Vagina (tissue), 2 donors: Measurements from ENCODE around the gene CXCL9. TPM values are rescaled to one million over a fixed set of nuclear protein-coding genes. Genes with fewer than 3 reads are reported as not detected.

Source experiments
- DNase-seq, 2 donors: peaks; one replicate each; pipeline ENCODE4 v3.0.0-alpha.2; 2017; ENCODE audit errors: extremely low spot score in 2 of 2
- H3K27ac ChIP-seq: fragments of 200-600 bp; sonication (generic); one replicate; pipeline ENCODE4 v1.5.1; 2019
- H3K27me3 ChIP-seq: fragments of 200-600 bp; sonication (generic); one replicate; pipeline ENCODE4 v1.5.1; 2019
- H3K36me3 ChIP-seq, 2 donors: fragments of 200-600 bp; sonication (generic); one replicate each; pipeline ENCODE4 v1.5.1; 2017 to 2019
- H3K4me1 ChIP-seq: fragments of 200-600 bp; sonication (generic); one replicate; pipeline ENCODE4 v1.5.1; 2019
- H3K4me3 ChIP-seq, 2 donors: fragments of 200-600 bp; sonication (generic); 1 replicate in 1 of 2; 2 replicates in 1 of 2; pipeline ENCODE4 v1.5.1; 2016 to 2019
- H3K9me3 ChIP-seq: fragments of 200-600 bp; sonication (generic); one replicate; pipeline ENCODE4 v1.5.1; 2019
- POLR2A ChIP-seq, 2 donors: fragments of 450-650 bp; IDR thresholded peaks; one replicate each; pipeline ENCODE4 v1.6.1; 2017; ENCODE audit warnings: antibody characterized with exemption in 2 of 2, mild to moderate bottlenecking in 2 of 2, moderate library complexity in 2 of 2
- POLR2AphosphoS5 ChIP-seq, 2 donors: sonication (generic); formaldehyde crosslinking; IDR thresholded peaks; one replicate each; pipeline ENCODE4 v1.9.0; 2017; ENCODE audit warnings: antibody characterized with exemption in 2 of 2, mild to moderate bottlenecking in 2 of 2, low read depth in 1 of 2; ENCODE audit not compliant: insufficient read depth in 1 of 2
- intact Hi-C: fragments of 100-400 bp; cut with DNase I; formaldehyde crosslinking; loops from one replicate; pipeline ENCODE4 v1.15.1; 2023
- total RNA-seq: library from RNA; depleted of rRNA; stranded (reverse); fragments of >200 nt; gene quantifications from one replicate; pipeline ENCODE4 v1.2.3, GENCODE V29; 2016
- TF ChIP-seq, protein P1 (sequence below), 3 experiments: fragments of 450-650 bp in 2 of 3; fragments of 200-600 bp in 1 of 3; sonication (generic) in 1 of 3; IDR thresholded peaks; one replicate each; pipeline ENCODE4 v1.5.1; 2017 to 2019; ENCODE audit warnings: antibody characterized with exemption in 3 of 3, mild to moderate bottlenecking in 2 of 3, moderate library complexity in 2 of 3

CXCL9 gene
- total RNA-seq, 1 donor from 2014 or later, result 0.74 TPM

- no peak overlapping the region for H3K4me3 ChIP-seq
- TF ChIP-seq POLR2AphosphoS5 (IDR thresholded peaks at IDR 0.05; ENCODE audit: insufficient read depth in 1 of 2, low read depth in 1 of 2), result no peak
- TF ChIP-seq, protein P1, sequence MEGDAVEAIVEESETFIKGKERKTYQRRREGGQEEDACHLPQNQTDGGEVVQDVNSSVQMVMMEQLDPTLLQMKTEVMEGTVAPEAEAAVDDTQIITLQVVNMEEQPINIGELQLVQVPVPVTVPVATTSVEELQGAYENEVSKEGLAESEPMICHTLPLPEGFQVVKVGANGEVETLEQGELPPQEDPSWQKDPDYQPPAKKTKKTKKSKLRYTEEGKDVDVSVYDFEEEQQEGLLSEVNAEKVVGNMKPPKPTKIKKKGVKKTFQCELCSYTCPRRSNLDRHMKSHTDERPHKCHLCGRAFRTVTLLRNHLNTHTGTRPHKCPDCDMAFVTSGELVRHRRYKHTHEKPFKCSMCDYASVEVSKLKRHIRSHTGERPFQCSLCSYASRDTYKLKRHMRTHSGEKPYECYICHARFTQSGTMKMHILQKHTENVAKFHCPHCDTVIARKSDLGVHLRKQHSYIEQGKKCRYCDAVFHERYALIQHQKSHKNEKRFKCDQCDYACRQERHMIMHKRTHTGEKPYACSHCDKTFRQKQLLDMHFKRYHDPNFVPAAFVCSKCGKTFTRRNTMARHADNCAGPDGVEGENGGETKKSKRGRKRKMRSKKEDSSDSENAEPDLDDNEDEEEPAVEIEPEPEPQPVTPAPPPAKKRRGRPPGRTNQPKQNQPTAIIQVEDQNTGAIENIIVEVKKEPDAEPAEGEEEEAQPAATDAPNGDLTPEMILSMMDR (IDR thresholded peaks at IDR 0.05), result no peak
- no peak for TF ChIP-seq POLR2A (IDR thresholded peaks at IDR 0.05)
- H3K9me3 ChIP-seq, result no peaks in the 10 kb centered on the region
- no peak for DNase-seq
- no peak overlapping the region for H3K27ac ChIP-seq
- no peaks in the 10 kb centered on the region for H3K27me3 ChIP-seq
- intact Hi-C loops, result no loop called here
- H3K4me1 ChIP-seq, result peaks cover 6% of the 10 kb centered on the region
- no peaks in the 10 kb centered on the region for H3K36me3 ChIP-seq
Measured at GRCh38 chr4:76017056-76017686, 9.9 kb upstream of the CXCL9 start.

DNA sequence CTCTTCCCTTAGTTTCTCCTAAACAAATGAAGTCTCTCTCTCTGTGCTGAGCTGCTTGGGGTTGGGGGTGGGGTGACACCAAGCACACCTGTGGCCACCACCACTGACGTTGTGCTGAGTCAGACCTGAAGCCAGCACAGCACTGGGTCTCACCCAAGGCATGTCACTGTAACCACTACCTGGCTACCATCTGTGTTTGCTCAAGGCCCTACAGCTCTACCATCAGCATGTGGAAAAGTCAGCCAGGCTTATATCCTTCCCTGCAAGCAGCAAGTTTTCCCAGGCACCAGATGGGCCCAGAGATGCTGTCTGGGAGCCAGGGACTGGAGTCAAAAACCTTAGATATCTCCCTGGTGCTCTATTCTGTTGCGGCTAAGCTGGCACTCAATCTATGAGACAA is 9.1 kb upstream of the CXCL9 start:
- intact Hi-C loops, result no loop called here
- no peak for DNase-seq
- no peaks in the 10 kb centered on the region for H3K9me3 ChIP-seq
- no peak overlapping the region for H3K4me3 ChIP-seq
- no peak overlapping the region for H3K27ac ChIP-seq
- no peaks in the 10 kb centered on the region for H3K36me3 ChIP-seq
- TF ChIP-seq POLR2AphosphoS5 (IDR thresholded peaks at IDR 0.05; ENCODE audit: insufficient read depth in 1 of 2, low read depth in 1 of 2) (no peak), POLR2A (IDR thresholded peaks at IDR 0.05) (no peak)
- TF ChIP-seq, protein P1 (IDR thresholded peaks at IDR 0.05), result no peak
- no peaks in the 10 kb centered on the region for H3K27me3 ChIP-seq
- H3K4me1 ChIP-seq, result peaks cover 13% of the 10 kb centered on the region

DNA sequence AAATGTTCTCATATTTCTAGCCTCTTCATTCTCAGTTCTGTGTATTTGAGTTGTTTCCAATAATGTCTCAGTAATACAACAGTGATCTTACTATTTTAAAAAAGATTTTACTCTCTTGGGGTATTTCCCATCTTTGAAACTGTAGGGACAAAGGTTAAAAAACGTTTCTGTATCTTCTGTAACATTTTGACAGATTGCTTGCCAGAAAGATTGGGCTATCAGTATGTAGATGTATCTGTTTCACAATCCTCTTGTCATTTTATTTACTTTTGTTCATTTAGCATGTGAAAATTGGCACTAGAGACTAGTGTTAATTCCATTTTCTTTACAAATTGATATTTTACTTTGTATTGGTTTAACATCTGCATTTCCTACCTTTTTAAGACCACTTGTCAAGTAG is 6.2 kb upstream of the CXCL9 start:
- TF ChIP-seq POLR2AphosphoS5 (IDR thresholded peaks at IDR 0.05; ENCODE audit: insufficient read depth in 1 of 2, low read depth in 1 of 2) (no peak), POLR2A (IDR thresholded peaks at IDR 0.05) (no peak)
- TF ChIP-seq, protein P1 (IDR thresholded peaks at IDR 0.05), result no peak
- no peak overlapping the region for H3K27ac ChIP-seq
- H3K36me3 ChIP-seq, result no peaks in the 10 kb centered on the region
- H3K27me3 ChIP-seq, result no peaks in the 10 kb centered on the region
- no peaks in the 10 kb centered on the region for H3K9me3 ChIP-seq
- intact Hi-C loops, result no loop called here
- peaks cover 16% of the 10 kb centered on the region for H3K4me1 ChIP-seq
- H3K4me3 ChIP-seq, result no peak overlapping the region
- DNase-seq, result no peak

- intact Hi-C loops, result no loop called here
- Histone ChIP-seq H3K36me3 (no peaks in the 10 kb centered on the region), H3K4me3 (peak overlapping the region in 1 of 2 donors; percentile 1), H3K27me3 (no peaks in the 10 kb centered on the region), H3K9me3 (no peaks in the 10 kb centered on the region), H3K4me1 (peaks cover 16% of the 10 kb centered on the region), H3K27ac (peak overlapping the region; percentile 65)
- TF ChIP-seq, protein P1 (IDR thresholded peaks at IDR 0.05), result no peak
- TF ChIP-seq POLR2A (IDR thresholded peaks at IDR 0.05), result no peak
- no peak for TF ChIP-seq POLR2AphosphoS5 (IDR thresholded peaks at IDR 0.05; ENCODE audit: insufficient read depth in 1 of 2, low read depth in 1 of 2)
- no peak for DNase-seq
Measured at GRCh38 chr4:76012388-76012801, 5.1 kb upstream of the CXCL9 start.

DNA sequence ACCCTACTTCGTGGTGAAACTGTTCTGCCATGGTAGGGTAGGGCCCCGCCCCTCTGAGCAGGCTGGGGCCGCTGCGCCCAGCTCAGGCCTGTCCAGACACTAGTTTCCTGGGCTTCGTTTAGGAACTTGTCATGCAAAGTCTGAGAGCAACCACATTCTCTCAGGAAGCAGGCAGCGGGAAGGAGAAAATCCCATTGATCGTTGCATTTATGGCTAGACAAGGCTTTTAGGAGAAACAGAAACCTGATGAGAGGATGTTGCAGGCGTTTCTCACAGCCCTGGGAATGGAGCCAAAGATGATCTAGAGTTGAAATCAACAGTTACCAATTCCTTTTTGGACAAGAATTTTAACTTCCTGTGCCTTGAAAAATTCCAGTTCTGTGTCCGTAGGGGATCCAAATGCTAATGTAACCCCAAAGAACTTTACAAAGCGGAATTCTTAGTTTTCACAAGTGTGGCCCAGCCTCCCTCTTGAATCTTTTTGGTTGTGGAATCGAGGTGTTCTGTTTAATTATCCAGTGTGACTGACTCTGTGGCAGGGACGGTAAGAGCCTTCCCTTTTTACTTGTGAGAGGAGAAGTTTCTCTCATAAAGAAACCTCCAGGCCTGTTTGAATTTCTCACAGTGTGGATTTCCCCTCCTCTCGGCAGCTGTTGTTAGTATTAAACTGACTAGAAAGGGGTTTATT is 4.5 kb upstream of the CXCL9 start:
- peak overlapping the region; percentile 65 for H3K27ac ChIP-seq
- intact Hi-C loops, result no loop called here
- H3K9me3 ChIP-seq, result no peaks in the 10 kb centered on the region
- H3K4me3 ChIP-seq, result peak overlapping the region in 1 of 2 donors; percentile 1
- no peaks in the 10 kb centered on the region for H3K36me3 ChIP-seq
- no peaks in the 10 kb centered on the region for H3K27me3 ChIP-seq
- DNase-seq, result no peak
- TF ChIP-seq POLR2A (IDR thresholded peaks at IDR 0.05) (no peak), POLR2AphosphoS5 (IDR thresholded peaks at IDR 0.05; ENCODE audit: insufficient read depth in 1 of 2, low read depth in 1 of 2) (no peak)
- TF ChIP-seq, protein P1 (IDR thresholded peaks at IDR 0.05), result no peak
- peaks cover 16% of the 10 kb centered on the region for H3K4me1 ChIP-seq
